H1 (cell line): ENCODE results near the gene TWIST1. TPM values are rescaled to one million over a fixed set of nuclear protein-coding genes. Genes with fewer than 3 reads are reported as not detected.

Experiments used
- EZH2 ChIP-seq: fragments of 200-600 bp; sonication (generic); IDR thresholded peaks from 2 replicates; pipeline ENCODE4 v1.7.1; 2012; ENCODE audit warnings: low read depth, mild to moderate bottlenecking, moderate library complexity, low read length, inconsistent platforms; ENCODE audit not compliant: severe bottlenecking
- polyA plus RNA-seq, 7 experiments: library from polyadenylated mRNA; depleted of rRNA in 3 of 7; stranded (reverse) in 5 of 7; unstranded in 2 of 7; fragments of >200 nt in 5 of 7; fragments of 200-250 nt in 2 of 7; gene quantifications; 1 replicate in 5 of 7; 2 replicates in 1 of 7; 4 replicates in 1 of 7; pipeline versions ENCODE4 v1.2.1 to v1.2.3, GENCODE V29; 2011 to 2013; ENCODE audit warnings: missing spikeins in 2 of 7, mixed read lengths in 2 of 7
- total RNA-seq: library from RNA; stranded (reverse); fragmentation: NEBNext Ultra II Directional; extraction: Animal tissue kit (Norgen Biotek cat#: 25700); gene quantifications from 2 replicates; pipeline ENCODE4 v1.2.1, GENCODE V29; 2021

The TWIST1 gene
- total and polyA plus RNA-seq, 2 of the 8 experiments (the other 6 are each of a cell fraction or from before 2014, with no cell fraction given), result 0.29 to 0.52 TPM

- TF ChIP-seq EZH2, result no peak
- TF ChIP-seq, all 59 proteins: peak for 0
These were observed 15.5 kb downstream of the TWIST1 start (continued) for GRCh38 chr7:19101909-19102308.
